GM23248 (cell line): ENCODE measurements around the gene ZP4. TPM values are rescaled to one million over a fixed set of nuclear protein-coding genes. Genes with fewer than 3 reads are reported as not detected.

Experiments used
- DNase-seq: peaks from one replicate; pipeline ENCODE4 v3.0.0-alpha.2; 2015
- H2AFZ ChIP-seq: fragments of 200-600 bp; sonication (generic); 2 replicates; pipeline ENCODE4 v1.6.1; 2016; ENCODE audit warnings: antibody characterized with exemption
- H3F3A ChIP-seq: fragments of 200-600 bp; sonication (generic); 2 replicates; pipeline ENCODE4 v1.6.1; 2016; ENCODE audit warnings: mild to moderate bottlenecking, antibody characterized with exemption, mixed run types; ENCODE audit not compliant: insufficient read depth
- H3K27ac ChIP-seq: fragments of 200-600 bp; sonication (generic); 2 replicates; pipeline ENCODE4 v1.5.1; 2016; ENCODE audit warnings: mild to moderate bottlenecking
- H3K27me3 ChIP-seq: fragments of 200-600 bp; sonication (generic); replicated peaks from 2 replicates; pipeline ENCODE4 v1.6.1; 2016; ENCODE audit warnings: mild to moderate bottlenecking; ENCODE audit not compliant: insufficient read depth
- H3K36me3 ChIP-seq: fragments of 200-600 bp; sonication (generic); 2 replicates; pipeline ENCODE4 v1.6.1; 2016; ENCODE audit warnings: low read depth, mild to moderate bottlenecking
- H3K4me1 ChIP-seq: fragments of 200-600 bp; sonication (generic); 2 replicates; pipeline ENCODE4 v1.6.1; 2016; ENCODE audit warnings: mild to moderate bottlenecking; ENCODE audit not compliant: insufficient read depth
- H3K4me2 ChIP-seq: fragments of 200-600 bp; sonication (generic); one replicate; pipeline ENCODE4 v1.6.1; 2016; ENCODE audit warnings: mild to moderate bottlenecking; ENCODE audit not compliant: unreplicated experiment
- H3K4me3 ChIP-seq: fragments of 200-600 bp; sonication (generic); 2 replicates; pipeline ENCODE4 v1.5.1; 2016; ENCODE audit warnings: mild to moderate bottlenecking
- H3K79me2 ChIP-seq: fragments of 200-600 bp; sonication (generic); 2 replicates; pipeline ENCODE4 v1.6.1; 2016; ENCODE audit warnings: mild to moderate bottlenecking; ENCODE audit not compliant: insufficient read depth
- H3K9ac ChIP-seq: fragments of 200-600 bp; sonication (generic); 2 replicates; pipeline ENCODE4 v1.6.1; 2016; ENCODE audit warnings: mild to moderate bottlenecking
- H3K9me2 ChIP-seq: fragments of 200-600 bp; sonication (generic); 2 replicates; pipeline ENCODE4 v1.6.1; 2016; ENCODE audit warnings: mixed run types, mild to moderate bottlenecking, moderate library complexity; ENCODE audit not compliant: insufficient read depth
- H3K9me3 ChIP-seq: fragments of 200-600 bp; sonication (generic); one replicate; pipeline ENCODE4 v1.6.1; 2017; ENCODE audit warnings: low read depth
- H4K20me1 ChIP-seq: fragments of 200-600 bp; sonication (generic); 2 replicates; pipeline ENCODE4 v1.6.0; 2016; ENCODE audit not compliant: insufficient read depth
- EZH2 ChIP-seq: fragments of 200-600 bp; sonication (generic); IDR thresholded peaks from 2 replicates; pipeline ENCODE4 v1.6.1; 2018; ENCODE audit warnings: antibody characterized with exemption, mild to moderate bottlenecking; ENCODE audit not compliant: insufficient read depth, poor library complexity, severe bottlenecking
- EZH2phosphoT487 ChIP-seq: fragments of 200-600 bp; sonication (generic); IDR thresholded peaks from 2 replicates; pipeline ENCODE4 v1.6.1; 2018; ENCODE audit warnings: antibody characterized with exemption, moderate library complexity, mild to moderate bottlenecking, low read depth; ENCODE audit not compliant: insufficient read depth
- WGBS, 2 experiments: methylation state at CpG; one replicate each; pipeline ENCODE4 v1.1.6; 2015 to 2017; ENCODE audit warnings: low lambda C conversion rate in 2 of 2, low coverage in 1 of 2; ENCODE audit errors: missing lambda C conversion rate in 2 of 2; 5-methylcytosine and 5-hydroxymethylcytosine counted together
- in situ Hi-C: fragments of 300-500 bp; cut with MboI; formaldehyde crosslinking; loops from 2 replicates; pipeline ENCODE4 v1.15.0; 2020
- polyA plus RNA-seq: library from polyadenylated mRNA; unstranded; fragments of >200 nt; fragmentation: Nextera tagmentation; extraction: Ambion mirVana; gene quantifications from 2 replicates; pipeline ENCODE4 v1.2.1, GENCODE V29; 2016
- total RNA-seq: library from RNA; depleted of rRNA; stranded (reverse); fragments of >200 nt; shearing (Covaris generic); gene quantifications from 2 replicates; pipeline ENCODE4 v1.2.3, GENCODE V29; 2014

Gene ZP4
- total and polyA plus RNA-seq, 2 experiments from 2014 or later: not detected

GRCh38 chr1:237877631-237878030 lies 13.1 kb downstream of the ZP4 start:
- H3K36me3 ChIP-seq: no peaks in the 10 kb centered on the region
- no peak overlapping the region for H3K4me3 ChIP-seq
- H2AFZ ChIP-seq: no peak overlapping the region
- H3K9me2 ChIP-seq: no peaks in the 10 kb centered on the region
- no peak overlapping the region for H3K4me2 ChIP-seq
- H3K4me1 ChIP-seq: no peaks in the 10 kb centered on the region
- 7 to 11% methylated on average over 4 of the region's 4 CpGs for WGBS, 2 experiments
- no peaks in the 10 kb centered on the region for H3K79me2 ChIP-seq
- no peak overlapping the region for H3K27ac ChIP-seq
- TF ChIP-seq EZH2: no peak
- no peak for TF ChIP-seq EZH2phosphoT487
- no peak for DNase-seq
- no peaks in the 10 kb centered on the region for H3K9me3 ChIP-seq
- H3K9ac ChIP-seq: no peak overlapping the region
- H4K20me1 ChIP-seq: no peaks in the 10 kb centered on the region
- H3F3A ChIP-seq: no peaks in the 10 kb centered on the region
- in situ Hi-C loops: no loop called here
- no peaks in the 10 kb centered on the region for H3K27me3 ChIP-seq

- 21 to 29% methylated on average over 8 of the region's 8 CpGs for WGBS, 2 experiments
- Histone ChIP-seq H3K27me3 (no peaks in the 10 kb centered on the region), H3K4me3 (no peak overlapping the region), H3K9me3 (no peaks in the 10 kb centered on the region), H3K9ac (no peak overlapping the region), H3K4me1 (no peaks in the 10 kb centered on the region), H3F3A (no peaks in the 10 kb centered on the region), H2AFZ (no peak overlapping the region), H3K27ac (no peak overlapping the region), H3K4me2 (no peak overlapping the region), H4K20me1 (no peaks in the 10 kb centered on the region), H3K36me3 (no peaks in the 10 kb centered on the region), H3K79me2 (no peaks in the 10 kb centered on the region), H3K9me2 (no peaks in the 10 kb centered on the region)
- in situ Hi-C loops: no loop called here
- no peak for DNase-seq
- TF ChIP-seq EZH2phosphoT487 (no peak), EZH2 (no peak)
Measured at GRCh38 chr1:237875291-237875690, 15.4 kb downstream of the ZP4 start.

- in situ Hi-C loops: no loop called here
- Histone ChIP-seq H2AFZ (no peak overlapping the region), H3K79me2 (no peaks in the 10 kb centered on the region), H3K36me3 (no peaks in the 10 kb centered on the region), H3K9ac (no peak overlapping the region), H3K9me3 (no peaks in the 10 kb centered on the region), H3K4me2 (no peak overlapping the region), H3K9me2 (no peaks in the 10 kb centered on the region), H4K20me1 (no peaks in the 10 kb centered on the region), H3F3A (no peaks in the 10 kb centered on the region), H3K4me1 (no peaks in the 10 kb centered on the region), H3K4me3 (no peak overlapping the region), H3K27me3 (no peaks in the 10 kb centered on the region), H3K27ac (no peak overlapping the region)
- 10 to 14% methylated on average over 4 of the region's 4 CpGs for WGBS, 2 experiments
- DNase-seq: peak; percentile 27
- TF ChIP-seq EZH2: no peak
- TF ChIP-seq EZH2phosphoT487: no peak
Measured at GRCh38 chr1:237873487-237874211, 17.1 kb downstream of the ZP4 start.

GRCh38 chr1:237868817-237869600 lies 21.7 kb downstream of the ZP4 start:
- Histone ChIP-seq H3K4me3 (no peak overlapping the region), H3K9me3 (no peaks in the 10 kb centered on the region), H3K9me2 (no peaks in the 10 kb centered on the region), H3K4me1 (no peaks in the 10 kb centered on the region), H2AFZ (no peak overlapping the region), H3K4me2 (no peak overlapping the region), H3K27ac (no peak overlapping the region), H3K36me3 (no peaks in the 10 kb centered on the region), H3K79me2 (no peaks in the 10 kb centered on the region), H3K9ac (no peak overlapping the region), H3F3A (no peaks in the 10 kb centered on the region), H3K27me3 (no peaks in the 10 kb centered on the region), H4K20me1 (no peaks in the 10 kb centered on the region)
- WGBS, 2 experiments: 17 to 20% methylated on average over 4 of the region's 4 CpGs
- no peak for TF ChIP-seq EZH2
- TF ChIP-seq EZH2phosphoT487: no peak
- no peak for DNase-seq
- in situ Hi-C loops: no loop called here
